GM19397 (cell line): Measurements from ENCODE around the gene IRAG1.
"Not testable (repeated sequence)": the region's sequence is repeated elsewhere in the genome, so short reads cannot be mapped to it uniquely, and the experiment has no call there.

Source experiments
- ATAC-seq: cut with Tn5 transposase; IDR thresholded peaks from one replicate; pipeline ENCODE4 v1.9.1; 2021; ENCODE audit warnings: mild to moderate bottlenecking, moderate library complexity; ENCODE audit not compliant: unreplicated experiment

IRAG1 gene

DNA sequence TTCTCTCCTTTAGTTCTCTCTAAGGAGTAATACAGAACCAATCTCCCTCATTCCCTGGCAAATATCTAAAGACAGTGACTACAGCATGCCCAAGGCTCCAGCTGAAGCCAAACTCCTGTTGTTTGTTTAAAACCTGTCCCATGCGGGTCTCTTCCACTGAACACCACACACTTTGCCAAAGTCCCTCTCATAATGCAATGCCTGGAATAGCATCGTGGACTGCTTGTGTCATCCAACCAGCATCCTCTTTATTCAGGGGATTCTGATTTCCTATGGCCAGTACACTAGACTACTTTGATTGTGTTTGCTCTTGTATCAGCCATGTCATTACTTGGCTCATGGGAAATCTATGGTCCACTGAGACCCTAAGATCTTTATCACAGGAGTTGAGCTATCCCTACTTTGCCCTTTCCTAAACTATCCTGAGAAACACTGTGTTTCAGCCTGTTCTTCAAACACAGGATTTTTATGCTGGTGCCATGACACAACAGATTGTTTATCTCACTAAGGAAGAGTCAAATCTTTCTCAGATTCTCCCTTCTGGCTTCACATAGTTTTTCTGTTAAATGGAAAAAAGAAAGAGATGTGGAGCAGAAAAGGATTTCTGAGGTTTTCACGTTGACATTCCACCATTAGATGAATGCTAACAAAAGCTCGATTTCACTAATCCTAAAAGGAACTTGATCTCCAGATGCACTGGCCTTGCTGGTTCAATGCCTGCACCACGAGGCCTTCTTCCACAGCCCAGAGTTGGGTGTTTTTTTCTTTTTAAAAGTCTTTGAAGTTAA is 15.9 kb upstream of the IRAG1 start:
- no peak for ATAC-seq

DNA sequence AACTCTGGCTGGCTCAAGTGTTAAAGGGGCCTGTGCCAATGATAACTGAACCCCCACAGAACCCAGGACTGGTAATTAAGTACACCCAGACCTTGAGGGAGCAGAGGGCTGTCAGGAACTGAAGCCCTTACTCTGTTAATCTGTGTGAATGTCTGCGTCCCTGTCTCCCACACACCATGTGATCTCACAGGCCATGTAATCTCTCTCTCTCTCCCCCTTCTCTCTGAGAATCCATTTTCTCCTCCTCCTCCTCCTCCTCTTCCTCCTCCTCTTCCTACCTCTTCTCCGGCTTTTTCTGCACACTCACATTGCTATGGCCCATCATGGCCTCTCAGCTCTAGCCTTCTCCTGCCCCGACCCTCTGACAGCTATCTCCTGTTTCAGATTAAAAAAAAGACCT is 14.6 kb upstream of the IRAG1 start:
- ATAC-seq = no peak

DNA sequence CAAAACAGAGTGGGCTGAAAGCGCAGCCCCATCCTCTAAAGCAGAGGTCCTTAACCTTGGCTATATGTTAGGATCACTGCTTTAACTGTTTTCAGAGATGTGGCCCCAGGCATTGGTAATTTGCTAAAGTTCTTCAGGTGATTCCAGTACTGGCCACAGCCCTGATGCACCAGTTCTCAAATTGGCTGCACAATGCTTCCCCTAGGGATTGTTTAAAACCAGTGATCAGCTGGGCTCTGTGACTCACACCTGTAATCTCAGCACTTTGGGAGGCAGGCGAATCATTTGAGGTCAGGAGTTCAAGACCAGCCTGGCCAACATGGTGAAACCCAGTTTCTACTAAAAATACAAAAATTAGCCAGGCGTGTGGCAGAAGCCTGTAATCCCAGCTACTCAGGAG is 8.4 kb upstream of the IRAG1 start:
- no peak for ATAC-seq

DNA sequence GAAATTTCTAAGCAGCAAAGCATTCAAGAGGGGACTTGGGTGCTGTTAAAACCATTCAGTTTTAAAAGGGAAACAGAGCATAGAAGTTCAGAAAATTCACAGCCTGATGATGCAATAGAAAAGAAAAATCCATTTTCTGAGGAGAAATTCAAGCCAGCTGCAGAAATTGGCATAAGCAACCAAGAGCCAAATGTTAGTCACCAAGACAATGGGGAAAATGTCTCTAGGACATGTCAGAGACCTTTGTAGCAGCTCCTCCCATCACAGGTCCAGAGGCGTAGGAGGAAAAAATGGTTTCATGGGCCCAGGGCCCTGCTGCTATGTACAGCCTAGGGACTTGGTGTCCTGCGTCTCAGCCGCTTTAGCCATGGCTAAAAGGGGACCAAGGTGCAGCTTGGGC is 5.5 kb upstream of the IRAG1 start:
- no peak for ATAC-seq

DNA sequence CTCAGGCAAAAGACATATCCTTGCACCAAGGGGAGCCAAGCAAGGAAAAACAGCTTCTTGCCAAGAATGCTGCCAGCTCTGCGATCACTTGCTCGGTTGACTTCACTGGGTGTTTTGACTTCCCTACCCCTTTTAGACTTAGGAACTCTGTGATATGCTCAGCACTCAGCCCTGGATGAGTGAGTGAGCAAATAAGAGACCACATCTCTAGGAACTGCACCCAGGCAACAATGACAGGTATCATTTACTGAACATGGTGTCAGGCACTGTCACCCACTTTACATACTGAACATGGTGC is 3.7 kb upstream of the IRAG1 start:
- ATAC-seq = no peak

DNA sequence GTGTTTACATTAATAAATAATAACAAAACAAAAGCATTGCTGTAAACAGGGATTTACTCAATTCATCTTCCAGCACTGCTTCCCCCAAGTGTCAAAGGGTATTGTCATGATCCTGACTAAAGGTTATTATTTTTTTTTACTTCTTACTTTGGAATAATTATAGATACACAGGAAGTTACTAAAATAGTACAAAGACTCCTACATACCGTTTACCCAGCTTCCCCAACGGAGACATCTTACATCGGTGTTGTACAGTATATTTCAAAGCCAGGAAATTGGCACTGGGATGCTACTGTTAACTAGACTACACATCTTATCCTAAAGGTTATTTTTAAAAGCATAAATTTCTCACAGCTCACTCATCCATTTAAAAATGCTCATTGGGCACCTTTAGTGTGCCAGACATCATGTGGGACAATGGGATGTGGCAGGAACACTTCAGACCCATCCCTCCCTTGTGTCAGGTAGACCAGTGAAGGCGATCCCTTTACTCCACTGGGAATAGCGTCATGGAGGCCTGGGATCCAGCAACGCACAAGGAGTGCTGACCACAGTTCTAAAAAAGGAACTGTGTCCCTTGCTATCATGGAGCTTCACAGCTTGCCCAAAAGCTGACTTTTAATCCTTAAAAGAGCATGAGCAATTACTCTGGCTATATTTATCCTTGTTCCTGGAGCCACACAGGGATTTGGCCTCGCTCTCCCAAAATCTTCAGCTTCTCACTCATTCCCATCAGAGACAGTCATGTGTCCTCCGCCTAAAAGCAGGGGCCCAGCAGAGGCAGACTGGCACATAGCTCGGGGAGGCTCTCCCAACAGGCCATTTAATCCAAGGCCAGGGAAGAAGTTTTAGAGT is 3.1 kb upstream of the IRAG1 start:
- no peak for ATAC-seq

DNA sequence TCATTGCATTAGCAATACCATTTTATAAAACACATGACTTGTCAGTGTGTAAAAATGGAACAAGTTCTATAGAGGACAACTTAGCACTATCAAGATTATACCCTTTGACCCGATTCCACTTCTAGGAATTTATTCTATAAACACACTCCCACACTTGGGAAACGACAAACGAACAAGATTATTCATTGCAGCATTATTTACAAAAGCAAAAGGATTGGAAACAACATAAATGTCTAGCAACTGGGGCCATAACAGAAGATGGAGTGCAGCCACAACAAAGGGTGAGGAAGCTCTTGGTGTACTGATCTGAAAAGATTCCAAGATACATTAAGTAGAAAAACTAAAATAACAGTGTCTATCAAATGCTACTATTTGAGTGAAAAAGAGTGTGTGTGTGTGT is 2.3 kb upstream of the IRAG1 start:
- ATAC-seq = no peak

DNA sequence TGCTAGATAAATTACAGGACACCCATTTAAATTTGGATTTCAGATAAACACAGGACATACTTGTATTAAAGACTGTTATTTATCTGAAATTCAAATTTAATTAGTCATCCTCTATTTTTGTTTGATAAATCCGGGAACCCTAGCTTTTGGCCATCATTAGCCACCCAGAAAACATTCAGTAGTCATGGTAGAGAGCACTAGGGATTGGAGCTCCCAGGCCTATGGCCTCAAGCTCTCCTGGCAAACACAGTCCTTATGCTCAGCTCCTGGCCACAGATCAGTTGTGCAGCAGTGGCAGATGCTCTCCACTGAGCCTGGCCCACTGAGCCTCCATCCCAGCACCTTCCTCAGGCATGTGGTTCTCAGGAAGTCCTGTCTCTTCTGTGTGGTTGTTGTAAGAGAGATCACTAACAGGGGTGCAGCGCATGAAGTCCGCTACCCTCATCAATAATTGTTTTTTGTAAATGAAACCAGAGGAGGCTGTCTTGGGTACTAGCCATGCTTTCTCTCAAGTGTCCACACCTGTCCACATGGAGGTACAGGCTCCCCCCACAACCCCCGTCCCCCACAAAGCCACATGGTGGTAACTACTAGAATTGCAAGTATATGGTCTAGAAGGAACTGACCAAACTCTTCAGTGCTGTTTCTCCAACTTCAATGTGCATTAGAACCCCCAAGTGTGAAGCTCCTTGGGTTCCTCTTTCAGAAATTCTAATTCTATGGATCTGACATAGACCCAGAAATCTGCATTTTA is 1.1 kb upstream of the IRAG1 start:
- no peak for ATAC-seq

DNA sequence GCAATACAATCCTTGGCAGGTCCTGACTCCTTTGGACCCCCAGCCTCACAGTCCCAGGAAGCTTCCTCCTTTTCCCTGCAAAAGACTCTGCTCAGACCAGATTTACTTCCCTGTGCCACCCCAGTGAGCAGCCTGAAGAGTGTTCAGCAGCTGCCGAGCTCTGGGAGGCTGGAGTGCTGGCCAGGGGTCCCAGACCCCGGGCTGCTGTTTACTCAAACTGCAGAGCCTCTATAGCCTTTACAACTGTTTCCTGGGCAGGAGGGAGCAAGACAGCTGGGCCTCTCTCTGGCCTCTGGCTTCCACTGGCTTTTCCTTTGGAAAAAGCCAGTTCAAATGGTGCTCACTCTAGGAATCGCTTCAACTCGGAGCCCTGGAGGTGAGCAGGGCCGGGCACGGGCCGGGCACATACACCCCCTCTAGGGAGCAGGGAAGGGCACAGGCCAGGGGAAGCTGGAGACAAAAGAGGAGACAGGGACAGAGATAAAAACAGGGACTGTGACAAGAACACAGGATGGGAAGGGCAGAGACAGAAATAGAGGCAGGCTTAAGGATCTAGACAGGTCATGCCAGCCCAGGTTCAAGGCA is 932 bp downstream of the IRAG1 start:
- no peak for ATAC-seq

DNA sequence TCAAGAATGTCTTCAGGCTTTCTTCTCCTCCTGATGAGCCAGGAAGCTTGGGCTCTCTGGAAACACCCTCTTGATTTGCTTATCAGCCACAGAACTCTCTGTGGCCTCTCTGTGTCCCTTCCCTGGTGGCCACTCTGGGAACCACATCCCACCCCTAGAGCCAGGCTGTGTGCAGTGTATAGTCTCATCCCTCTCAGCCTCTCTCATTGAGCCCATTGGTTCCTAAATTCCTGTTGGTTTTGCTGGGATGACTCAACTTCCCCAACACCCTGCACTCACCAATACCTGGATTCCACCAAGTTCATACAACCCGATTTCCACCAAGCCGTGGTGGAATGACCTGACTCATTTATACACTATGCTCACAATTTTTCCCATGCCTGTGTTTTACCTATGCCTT is 5.2 kb downstream of the IRAG1 start:
- no peak for ATAC-seq

DNA sequence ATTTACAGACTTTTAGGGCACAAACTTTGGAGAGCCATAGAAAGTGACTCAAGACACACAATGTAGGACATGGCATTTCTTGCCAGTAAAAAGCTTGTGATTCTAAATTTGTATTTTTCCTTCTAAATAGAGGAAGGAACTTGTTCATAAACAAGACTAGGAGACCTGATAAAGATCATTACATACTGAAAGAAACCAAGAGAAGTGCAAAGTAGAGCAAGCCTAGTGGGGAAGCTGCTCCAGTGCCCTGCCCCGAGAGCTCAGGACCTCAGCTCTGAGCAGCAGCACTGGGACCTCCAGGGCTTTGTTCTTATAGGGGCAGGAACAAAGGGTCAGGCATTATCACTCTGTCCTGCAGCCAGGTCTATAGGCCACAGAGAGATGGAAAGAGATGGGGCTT is 7.2 kb downstream of the IRAG1 start:
- ATAC-seq = no peak

DNA sequence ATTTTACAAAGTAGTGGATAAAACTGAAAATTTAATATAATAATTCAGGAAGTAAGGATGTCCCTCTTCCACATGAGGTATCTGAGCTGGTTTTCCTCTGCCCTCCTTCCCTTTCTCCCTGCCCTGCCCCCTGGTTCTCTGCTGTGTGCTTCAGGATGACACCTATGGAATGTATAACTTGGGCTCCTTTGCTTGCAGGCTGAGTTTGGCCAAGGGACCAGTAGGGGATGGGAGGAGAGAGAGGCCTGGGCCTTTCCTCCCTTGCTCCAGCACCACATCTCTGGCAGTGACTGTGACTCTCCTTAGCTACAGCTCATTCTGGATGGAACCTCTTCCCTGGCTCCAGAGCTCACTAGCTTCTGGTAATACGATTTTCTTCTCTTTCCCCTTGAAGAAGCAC is 10.1 kb downstream of the IRAG1 start:
- no peak for ATAC-seq

DNA sequence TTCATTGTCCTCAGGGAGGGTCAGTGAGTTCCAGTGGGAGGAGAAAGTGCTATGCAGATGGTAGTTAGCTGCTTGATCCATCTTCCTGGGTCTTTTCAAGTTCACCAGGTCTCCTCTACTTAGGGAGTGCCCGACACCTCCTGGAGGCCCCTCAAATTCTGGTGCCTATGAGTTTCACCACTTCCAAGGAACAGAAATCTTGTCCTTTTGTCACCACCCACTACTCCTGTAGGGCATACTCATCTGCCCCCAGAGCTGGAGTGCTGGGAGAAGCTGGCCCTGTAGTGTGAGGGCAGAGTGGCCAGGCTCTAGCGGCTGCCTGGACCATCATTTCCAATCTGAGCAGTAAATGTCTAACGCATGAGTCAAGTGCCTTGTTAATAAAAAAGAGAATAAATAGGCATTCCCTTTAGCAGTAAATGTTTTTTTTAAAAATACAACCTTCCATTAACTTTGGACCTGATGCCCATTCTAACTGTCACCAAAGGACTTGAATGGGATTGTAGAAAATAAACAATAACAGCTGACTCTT is 12.5 kb downstream of the IRAG1 start:
- ATAC-seq = no peak

DNA sequence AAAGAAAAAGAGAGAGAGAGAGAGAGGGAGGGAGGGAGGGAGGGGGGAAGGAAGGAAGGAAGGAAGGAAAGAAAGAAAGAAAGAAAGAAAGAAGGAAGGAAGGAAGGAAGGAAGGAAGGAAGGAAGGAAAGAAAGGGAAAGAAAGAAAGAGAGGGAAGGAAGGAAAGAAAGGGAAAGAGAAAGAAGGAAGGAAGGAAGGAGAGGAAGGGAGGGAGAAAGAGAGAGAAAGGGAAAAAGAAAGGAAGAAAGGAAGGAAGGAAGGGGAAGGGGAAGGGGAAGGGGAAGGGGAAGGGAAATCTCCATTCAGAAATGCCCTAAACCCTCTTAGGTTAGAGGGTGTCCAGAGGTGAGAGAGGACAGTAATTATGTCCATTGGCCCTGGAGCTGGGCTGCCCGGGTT is 13.3 kb downstream of the IRAG1 start:
- not testable (repeated sequence) for ATAC-seq

DNA sequence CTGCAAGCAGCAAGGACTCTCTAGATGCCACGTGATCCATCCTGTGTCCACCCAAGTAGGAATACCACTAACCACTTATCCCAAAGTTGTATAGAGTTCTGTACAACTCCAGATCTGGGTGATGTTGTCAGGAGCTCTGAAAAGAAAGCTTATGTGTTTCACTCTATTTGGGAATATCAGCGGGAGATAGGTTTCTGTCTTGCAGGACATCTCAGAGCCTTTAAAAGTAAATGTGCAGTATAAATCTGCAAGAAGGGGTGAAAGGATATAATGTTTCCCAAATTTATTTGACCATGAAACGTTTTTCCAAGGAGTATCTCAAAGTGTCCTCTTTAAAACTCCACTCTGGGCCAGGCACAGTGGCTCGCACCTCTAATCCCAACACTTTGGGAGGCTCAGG is 13.9 kb downstream of the IRAG1 start:
- no peak for ATAC-seq

DNA sequence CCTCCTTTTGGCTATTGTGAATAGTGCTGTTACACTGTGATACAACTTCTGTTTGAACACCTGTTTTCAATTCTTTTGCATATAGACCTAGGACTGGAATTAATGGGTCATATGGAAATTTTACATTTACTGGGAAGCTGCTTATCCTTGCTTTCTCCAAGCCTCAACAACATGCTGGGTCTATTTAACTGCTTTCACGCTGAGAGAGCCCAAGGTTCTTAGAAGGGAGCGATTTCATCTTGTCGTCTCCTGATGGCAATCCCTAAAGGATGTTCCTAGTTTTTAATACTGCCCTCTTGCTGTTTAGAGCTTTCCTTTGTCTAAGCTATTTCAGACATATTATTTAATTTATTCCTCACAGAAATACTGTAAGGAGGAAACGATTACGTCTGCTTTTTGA is 15.5 kb downstream of the IRAG1 start:
- ATAC-seq = no peak

DNA sequence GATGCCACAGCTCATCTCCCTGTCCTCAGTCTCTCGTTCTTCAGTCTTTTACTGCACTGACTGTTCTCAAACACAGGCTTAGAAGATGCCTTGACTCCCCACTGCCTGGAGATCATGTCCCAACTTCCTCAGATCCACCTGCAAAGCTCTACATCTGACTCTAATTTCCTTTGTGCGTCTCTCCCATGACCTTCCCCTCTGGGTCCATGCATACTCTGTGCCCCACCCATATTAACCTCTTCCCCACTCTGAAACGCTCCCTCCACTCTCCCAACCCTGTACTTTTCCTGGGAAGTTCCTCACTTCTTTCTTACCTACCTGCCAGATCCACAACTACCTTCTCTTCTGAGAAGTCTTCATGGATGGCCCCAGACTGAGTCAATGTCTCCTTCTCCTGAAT is 16.6 kb downstream of the IRAG1 start:
- no peak for ATAC-seq

DNA sequence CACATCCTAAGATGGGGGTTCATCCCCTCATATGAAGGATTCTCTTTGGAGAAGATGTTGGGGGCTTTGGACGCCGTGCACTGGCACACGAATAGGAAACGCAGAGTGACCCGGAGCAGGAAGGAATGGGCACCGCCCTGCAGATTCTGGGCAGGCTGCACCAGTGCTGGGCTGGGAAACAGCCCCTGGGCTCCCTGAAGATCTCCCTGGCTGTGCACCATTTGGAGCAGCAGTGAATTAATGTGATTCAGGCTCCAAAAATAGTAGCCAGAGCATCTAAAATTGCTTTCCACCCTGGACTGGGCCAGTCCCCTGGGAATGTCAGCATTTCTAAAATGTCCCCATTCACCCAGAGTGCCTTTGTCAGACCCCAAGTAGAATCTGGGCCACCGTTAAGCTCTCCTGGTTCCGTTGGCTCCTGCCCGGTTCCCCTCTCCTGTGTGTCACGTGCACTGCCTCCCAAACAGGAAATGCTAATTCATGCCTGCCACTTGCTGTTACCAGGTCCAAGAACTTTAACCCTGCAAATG is 18.6 kb downstream of the IRAG1 start:
- ATAC-seq = no peak

DNA sequence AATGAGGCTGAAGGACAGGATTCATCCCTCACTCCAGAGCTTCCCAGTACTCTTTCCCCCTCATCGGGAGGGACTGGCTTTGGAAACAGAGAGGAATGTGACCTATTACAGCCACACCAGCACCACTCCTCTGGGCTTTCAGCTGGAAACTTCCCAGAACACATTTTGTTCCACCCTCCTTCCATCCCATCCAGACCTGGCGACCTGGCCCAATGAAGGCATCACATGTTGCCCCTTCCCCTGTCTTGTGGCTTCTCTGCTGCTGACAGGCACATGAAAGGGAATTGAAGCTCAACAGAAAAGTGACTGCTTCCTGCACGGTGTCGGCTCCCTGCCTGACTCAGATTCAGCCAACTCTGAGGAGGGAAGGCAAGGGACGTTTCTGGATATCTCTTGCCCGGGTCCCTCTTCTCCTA is 19.1 kb downstream of the IRAG1 start:
- ATAC-seq = no peak

DNA sequence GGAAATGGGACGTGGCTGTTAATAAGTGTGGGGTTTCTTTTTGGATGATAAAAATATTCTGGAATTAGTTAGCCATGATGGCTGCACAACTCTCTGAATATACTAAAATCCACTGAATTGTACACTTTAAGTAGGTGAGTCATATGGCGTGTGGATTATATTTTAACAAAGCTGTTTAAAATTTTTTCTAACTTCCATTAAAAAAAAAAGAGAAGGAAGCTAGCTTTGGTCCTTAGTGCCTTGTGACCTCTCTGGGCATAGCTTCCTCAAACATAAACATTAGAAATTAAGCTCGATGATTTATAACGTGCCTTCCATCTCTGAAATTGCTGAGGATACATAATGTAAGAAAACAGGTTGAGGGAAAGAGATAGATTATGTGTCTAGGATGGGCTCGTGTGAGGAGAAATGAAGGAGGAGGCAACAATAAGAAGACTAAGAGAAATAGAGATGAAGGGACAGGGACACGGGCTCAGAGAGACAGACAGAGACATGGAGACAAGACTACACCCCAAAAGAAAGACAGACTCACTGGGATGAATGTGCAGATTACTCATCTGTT is 20.0 kb downstream of the IRAG1 start:
- ATAC-seq = no peak

DNA sequence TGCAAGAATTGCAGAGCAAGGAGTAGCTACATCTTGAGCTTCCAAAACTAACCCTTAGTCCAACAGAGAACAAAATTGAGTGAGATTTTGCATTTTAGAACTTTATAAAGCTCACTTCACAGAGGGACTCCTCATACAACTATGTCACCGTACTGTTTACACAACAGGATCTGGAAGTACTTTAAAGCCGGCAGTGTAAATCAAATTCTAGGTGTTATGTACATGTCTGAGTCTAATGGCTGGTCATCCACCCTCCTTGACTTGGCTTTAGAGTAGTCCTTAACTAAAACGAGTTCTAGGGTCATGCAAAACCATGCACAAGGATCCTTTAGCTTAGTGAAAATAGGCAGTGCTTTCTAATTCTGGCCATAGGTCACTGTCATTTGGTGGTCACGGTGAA is 23.5 kb downstream of the IRAG1 start:
- ATAC-seq = no peak
